H9 (cell line): ENCODE measurements around the gene PAPOLG. TPM values are rescaled to one million over a fixed set of nuclear protein-coding genes. Genes with fewer than 3 reads are reported as not detected.

Source experiments
- DNase-seq: peaks from one replicate; pipeline ENCODE4 v3.0.0-alpha.2; 2017
- H2AFZ ChIP-seq: one replicate; pipeline ENCODE4 v1.6.1; 2013; ENCODE audit warnings: mild to moderate bottlenecking, low read length, control low read depth, moderate library complexity
- H2AK5ac ChIP-seq: 2 replicates; pipeline ENCODE4 v1.6.1; 2013; ENCODE audit warnings: low read length, control low read depth, mixed read lengths; ENCODE audit not compliant: insufficient read length
- H2BK120ac ChIP-seq: one replicate; pipeline ENCODE4 v1.6.1; 2013; ENCODE audit warnings: low read depth, mild to moderate bottlenecking, low read length, control low read depth, inconsistent platforms; ENCODE audit not compliant: poor library complexity, severe bottlenecking
- H2BK12ac ChIP-seq: 2 replicates; pipeline ENCODE4 v1.6.1; 2013; ENCODE audit warnings: low read length, control low read depth, mixed read lengths, low read depth; ENCODE audit not compliant: insufficient read length
- H2BK15ac ChIP-seq: 2 replicates; pipeline ENCODE4 v1.6.1; 2013; ENCODE audit warnings: low read depth, low read length, control low read depth
- H2BK20ac ChIP-seq: one replicate; pipeline ENCODE4 v1.6.1; 2013; ENCODE audit warnings: low read depth, mild to moderate bottlenecking, low read length, control low read depth, inconsistent platforms; ENCODE audit not compliant: poor library complexity, severe bottlenecking
- H2BK5ac ChIP-seq: 2 replicates; pipeline ENCODE4 v1.6.1; 2013; ENCODE audit warnings: low read length, control low read depth, mixed read lengths; ENCODE audit not compliant: insufficient read length
- H3K14ac ChIP-seq: 2 replicates; pipeline ENCODE4 v1.6.1; 2013; ENCODE audit warnings: low read length, control low read depth; ENCODE audit not compliant: insufficient read depth
- H3K18ac ChIP-seq: 2 replicates; pipeline ENCODE4 v1.6.1; 2013; ENCODE audit warnings: low read depth, mild to moderate bottlenecking, mixed read lengths, low read length, control low read depth; ENCODE audit not compliant: insufficient read length
- H3K23ac ChIP-seq: 2 replicates; pipeline ENCODE4 v1.6.1; 2013; ENCODE audit warnings: low read length, control low read depth, mixed read lengths, low read depth; ENCODE audit not compliant: insufficient read length
- H3K23me2 ChIP-seq: 2 replicates; pipeline ENCODE4 v1.6.1; 2013; ENCODE audit warnings: low read depth, mild to moderate bottlenecking, mixed read lengths, low read length, control low read depth; ENCODE audit not compliant: insufficient read length, poor library complexity, severe bottlenecking
- H3K27ac ChIP-seq: 2 replicates; pipeline ENCODE4 v1.5.1; 2013; ENCODE audit warnings: low read length, control low read depth, mixed read lengths, low read depth; ENCODE audit not compliant: insufficient read length
- H3K27me3 ChIP-seq: 2 replicates; pipeline ENCODE4 v1.6.1; 2013; ENCODE audit warnings: low read length, control low read depth, inconsistent platforms; ENCODE audit not compliant: insufficient read depth
- H3K4ac ChIP-seq: 2 replicates; pipeline ENCODE4 v1.6.1; 2013; ENCODE audit warnings: low read depth, mild to moderate bottlenecking, control low read depth, inconsistent platforms, low read length, moderate library complexity
- H3K4me1 ChIP-seq: 2 replicates; pipeline ENCODE4 v1.6.1; 2013; ENCODE audit warnings: low read length, control low read depth, inconsistent platforms; ENCODE audit not compliant: insufficient read depth
- H3K4me2 ChIP-seq: 2 replicates; pipeline ENCODE4 v1.6.1; 2013; ENCODE audit warnings: low read length, control low read depth, mixed read lengths; ENCODE audit not compliant: insufficient read length, insufficient read depth
- H3K56ac ChIP-seq: 2 replicates; pipeline ENCODE4 v1.6.1; 2013; ENCODE audit warnings: low read depth, mild to moderate bottlenecking, mixed read lengths, low read length, control low read depth; ENCODE audit not compliant: insufficient read length
- H3K79me1 ChIP-seq: 2 replicates; pipeline ENCODE4 v1.6.1; 2013; ENCODE audit warnings: low read depth, mild to moderate bottlenecking, moderate library complexity, low read length, control low read depth, inconsistent platforms; ENCODE audit not compliant: insufficient read depth, poor library complexity, severe bottlenecking
- H3K79me2 ChIP-seq: 2 replicates; pipeline ENCODE4 v1.6.1; 2013; ENCODE audit warnings: low read length, control low read depth, inconsistent platforms; ENCODE audit not compliant: insufficient read depth
- H3K9ac ChIP-seq: 2 replicates; pipeline ENCODE4 v1.6.1; 2013; ENCODE audit warnings: low read length, control low read depth, mixed read lengths; ENCODE audit not compliant: insufficient read length; ENCODE audit errors: extremely low read depth
- H3K9me3 ChIP-seq: one replicate; pipeline ENCODE4 v1.6.1; 2013; ENCODE audit warnings: low read depth, low read length, inconsistent platforms; ENCODE audit not compliant: control insufficient read depth
- H3T11ph ChIP-seq: one replicate; pipeline ENCODE4 v1.6.1; 2013; ENCODE audit warnings: mild to moderate bottlenecking, low read length, control low read depth, inconsistent platforms
- H4K20me1 ChIP-seq: one replicate; pipeline ENCODE4 v1.6.1; 2013; ENCODE audit not compliant: control insufficient read depth, insufficient read length, insufficient read depth
- H4K5ac ChIP-seq: 2 replicates; pipeline ENCODE4 v1.6.1; 2013; ENCODE audit warnings: low read depth, mild to moderate bottlenecking, mixed read lengths, low read length, control low read depth; ENCODE audit not compliant: insufficient read length
- H4K8ac ChIP-seq: replicated peaks from 2 replicates; pipeline ENCODE4 v1.6.1; 2013; ENCODE audit warnings: low read length, control low read depth, mixed read lengths, low read depth; ENCODE audit not compliant: insufficient read length
- H4K91ac ChIP-seq: 2 replicates; pipeline ENCODE4 v1.6.1; 2013; ENCODE audit warnings: low read depth, mild to moderate bottlenecking, moderate library complexity, mixed read lengths, low read length, control low read depth; ENCODE audit not compliant: insufficient read length
- H3K27ac Mint-ChIP-seq, 3 experiments: 2 replicates in 2 of 3; 3 replicates in 1 of 3; pipeline ENCODE4 v1.8.0; 2020 to 2021; ENCODE audit warnings: mixed read lengths in 3 of 3, mild to moderate bottlenecking in 1 of 3, moderate library complexity in 1 of 3
- H3K27me3 Mint-ChIP-seq: 2 replicates; pipeline ENCODE4 v1.8.0; 2021; ENCODE audit warnings: low read depth, mild to moderate bottlenecking, moderate library complexity, mixed read lengths
- H3K36me3 Mint-ChIP-seq, 3 experiments: 2 replicates in 2 of 3; 3 replicates in 1 of 3; pipeline ENCODE4 v1.8.0; 2020 to 2021; ENCODE audit warnings: low read depth in 3 of 3, mixed read lengths in 3 of 3; ENCODE audit not compliant: insufficient read depth in 1 of 3
- H3K4me1 Mint-ChIP-seq, 2 experiments: 2 replicates each; pipeline ENCODE4 v1.8.0; 2020; ENCODE audit warnings: mixed read lengths in 2 of 2
- H3K4me3 Mint-ChIP-seq, 2 experiments: 2 replicates in 1 of 2; 3 replicates in 1 of 2; pipeline ENCODE4 v1.8.0; 2020 to 2021; ENCODE audit warnings: mild to moderate bottlenecking in 2 of 2, mixed read lengths in 2 of 2, moderate library complexity in 1 of 2
- H3K9me3 Mint-ChIP-seq, 2 experiments: 2 replicates in 1 of 2; 3 replicates in 1 of 2; pipeline ENCODE4 v1.8.0; 2020; ENCODE audit warnings: mild to moderate bottlenecking in 2 of 2, mixed read lengths in 2 of 2, moderate library complexity in 1 of 2
- WGBS: extraction: QIAGEN DNeasy Blood & Tissue Kit; methylation state at CpG from one replicate; pipeline ENCODE4 v1.1.7; 2013; ENCODE audit warnings: missing lambda C conversion rate, low lambda C conversion rate, mixed read lengths; ENCODE audit not compliant: insufficient read length; ENCODE audit errors: extremely low coverage; 5-methylcytosine and 5-hydroxymethylcytosine counted together
- total RNA-seq: library from RNA; stranded (reverse); gene quantifications from 2 replicates; pipeline ENCODE4 v1.2.1, GENCODE V29; 2021
- TF ChIP-seq, protein P1 (sequence below): fragments of 200-600 bp; sonication (generic); conservative IDR thresholded peaks from 3 replicates; pipeline ENCODE4 v1.8.0; 2021; ENCODE audit warnings: antibody characterized with exemption, mild to moderate bottlenecking

PAPOLG gene
- total RNA-seq, 1 experiment from 2014 or later: 19.2 TPM

DNA sequence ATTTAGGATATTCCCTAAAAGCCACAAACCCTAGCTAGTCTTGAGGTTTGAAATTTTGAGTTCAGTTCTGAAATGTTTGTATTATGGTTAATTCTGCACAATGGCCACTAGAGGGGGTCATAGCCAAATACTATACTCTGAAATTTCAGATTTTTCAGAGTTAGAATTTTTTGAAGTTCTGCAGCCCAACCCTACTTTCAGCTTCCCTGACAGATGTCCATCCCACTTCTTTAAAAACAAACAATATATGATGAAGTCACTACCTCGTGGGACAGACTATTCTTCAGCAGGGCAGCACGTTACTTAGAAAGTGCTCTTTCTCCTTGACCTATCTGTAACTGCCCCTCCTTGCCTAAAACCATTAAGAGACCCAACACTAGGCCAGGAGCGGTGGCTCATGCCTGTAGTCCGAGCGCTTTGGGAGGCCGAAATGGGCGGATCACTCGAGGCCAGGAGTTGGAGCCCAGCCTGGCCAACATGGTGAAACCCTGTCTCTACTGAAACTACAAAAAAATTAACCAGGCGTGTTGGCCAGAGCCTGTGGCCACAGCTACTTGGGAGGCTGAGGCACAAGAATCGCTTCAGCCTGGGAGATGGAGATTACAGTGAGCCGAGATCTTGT is 48.2 kb upstream of the PAPOLG start:
- no peaks in the 10 kb centered on the region for H3K36me3 Mint-ChIP-seq
- WGBS: no CpG with 5 or more reads among the region's 11 CpGs

More for the DNA sequence above, 48.2 kb upstream of the PAPOLG start:
- Histone ChIP-seq H4K8ac (no peak overlapping the region), H3T11ph (no peak overlapping the region), H3K18ac (no peak overlapping the region), H4K91ac (no peak overlapping the region), H3K9me3 (no peaks in the 10 kb centered on the region), H3K27ac (no peak overlapping the region), H3K4ac (no peak overlapping the region), H2BK120ac (no peak overlapping the region), H2AFZ (no peak overlapping the region), H2AK5ac (no peak overlapping the region), H3K23ac (no peak overlapping the region), H3K27me3 (no peaks in the 10 kb centered on the region), H3K79me2 (no peaks in the 10 kb centered on the region; the same call in 1 of the 2 replicates), H2BK12ac (no peak overlapping the region), H3K4me1 (no peaks in the 10 kb centered on the region), H2BK5ac (no peak overlapping the region), H3K14ac (no peak overlapping the region), H4K5ac (no peak overlapping the region), H3K23me2 (no peaks in the 10 kb centered on the region), H4K20me1 (no peaks in the 10 kb centered on the region), H2BK15ac (no peak overlapping the region), H2BK20ac (no peak overlapping the region), H3K4me2 (no peak overlapping the region), H3K56ac (no peak overlapping the region), H3K79me1 (no peaks in the 10 kb centered on the region), H3K9ac (no peak overlapping the region)
- Mint-ChIP-seq H3K27ac (no peak overlapping the region), H3K27me3 (no peaks in the 10 kb centered on the region; the same call in 1 of the 2 replicates), H3K4me1 (peaks cover 9 to 13% of the 10 kb centered on the region in 2 experiments), H3K9me3 (no peaks in the 10 kb centered on the region), H3K4me3 (no peak overlapping the region)
- TF ChIP-seq, protein P1, sequence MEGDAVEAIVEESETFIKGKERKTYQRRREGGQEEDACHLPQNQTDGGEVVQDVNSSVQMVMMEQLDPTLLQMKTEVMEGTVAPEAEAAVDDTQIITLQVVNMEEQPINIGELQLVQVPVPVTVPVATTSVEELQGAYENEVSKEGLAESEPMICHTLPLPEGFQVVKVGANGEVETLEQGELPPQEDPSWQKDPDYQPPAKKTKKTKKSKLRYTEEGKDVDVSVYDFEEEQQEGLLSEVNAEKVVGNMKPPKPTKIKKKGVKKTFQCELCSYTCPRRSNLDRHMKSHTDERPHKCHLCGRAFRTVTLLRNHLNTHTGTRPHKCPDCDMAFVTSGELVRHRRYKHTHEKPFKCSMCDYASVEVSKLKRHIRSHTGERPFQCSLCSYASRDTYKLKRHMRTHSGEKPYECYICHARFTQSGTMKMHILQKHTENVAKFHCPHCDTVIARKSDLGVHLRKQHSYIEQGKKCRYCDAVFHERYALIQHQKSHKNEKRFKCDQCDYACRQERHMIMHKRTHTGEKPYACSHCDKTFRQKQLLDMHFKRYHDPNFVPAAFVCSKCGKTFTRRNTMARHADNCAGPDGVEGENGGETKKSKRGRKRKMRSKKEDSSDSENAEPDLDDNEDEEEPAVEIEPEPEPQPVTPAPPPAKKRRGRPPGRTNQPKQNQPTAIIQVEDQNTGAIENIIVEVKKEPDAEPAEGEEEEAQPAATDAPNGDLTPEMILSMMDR: peak; percentile 86
- peak; percentile 43 for DNase-seq
